ENCODE data around the gene FGF1.

Gene FGF1

GRCh38 chr5:142713121-142713706, 27.3 kb upstream of the FGF1 start:
- peak; percentile 91 for DNase-seq (ENCODE audit: low spot score)
- TF ChIP-seq CTCF (IDR thresholded peaks at IDR 0.05), result peak; percentile 98
- Histone ChIP-seq H3K4me3 (peak overlapping the region; percentile 70), H3K27ac (peak overlapping the region; percentile 87 to 90)

- no peak for TF ChIP-seq CTCF (IDR thresholded peaks at IDR 0.05)
- Histone ChIP-seq H3K27ac (no peak overlapping the region), H3K4me3 (no peak overlapping the region)
- DNase-seq (ENCODE audit: low spot score), result no peak
These were observed 17.3 kb upstream of the FGF1 start for GRCh38 chr5:142703153-142703552.

- no peak for TF ChIP-seq CTCF (IDR thresholded peaks at IDR 0.05)
- DNase-seq (ENCODE audit: low spot score), result peak; percentile 21
- H3K4me3 ChIP-seq, result no peak overlapping the region
- H3K27ac ChIP-seq, result no peak overlapping the region
These were observed 15.9 kb upstream of the FGF1 start for GRCh38 chr5:142701673-142702311.

- no peak for TF ChIP-seq CTCF (IDR thresholded peaks at IDR 0.05)
- peak; percentile 38 for DNase-seq (ENCODE audit: low spot score)
These were observed 14.7 kb upstream of the FGF1 start for GRCh38 chr5:142700566-142700965.

GRCh38 chr5:142699184-142699720, 13.4 kb upstream of the FGF1 start:
- TF ChIP-seq CTCF (IDR thresholded peaks at IDR 0.05), result peak; percentile 91
- Histone ChIP-seq H3K27ac (peak overlapping the region; percentile 87 to 93), H3K4me3 (no peak overlapping the region)
- peak; percentile 96 for DNase-seq (ENCODE audit: low spot score)

More at GRCh38 chr5:142700566-142700965, 14.7 kb upstream of the FGF1 start:
- no peak overlapping the region for H3K27ac ChIP-seq
- no peak overlapping the region for H3K4me3 ChIP-seq

DNA sequence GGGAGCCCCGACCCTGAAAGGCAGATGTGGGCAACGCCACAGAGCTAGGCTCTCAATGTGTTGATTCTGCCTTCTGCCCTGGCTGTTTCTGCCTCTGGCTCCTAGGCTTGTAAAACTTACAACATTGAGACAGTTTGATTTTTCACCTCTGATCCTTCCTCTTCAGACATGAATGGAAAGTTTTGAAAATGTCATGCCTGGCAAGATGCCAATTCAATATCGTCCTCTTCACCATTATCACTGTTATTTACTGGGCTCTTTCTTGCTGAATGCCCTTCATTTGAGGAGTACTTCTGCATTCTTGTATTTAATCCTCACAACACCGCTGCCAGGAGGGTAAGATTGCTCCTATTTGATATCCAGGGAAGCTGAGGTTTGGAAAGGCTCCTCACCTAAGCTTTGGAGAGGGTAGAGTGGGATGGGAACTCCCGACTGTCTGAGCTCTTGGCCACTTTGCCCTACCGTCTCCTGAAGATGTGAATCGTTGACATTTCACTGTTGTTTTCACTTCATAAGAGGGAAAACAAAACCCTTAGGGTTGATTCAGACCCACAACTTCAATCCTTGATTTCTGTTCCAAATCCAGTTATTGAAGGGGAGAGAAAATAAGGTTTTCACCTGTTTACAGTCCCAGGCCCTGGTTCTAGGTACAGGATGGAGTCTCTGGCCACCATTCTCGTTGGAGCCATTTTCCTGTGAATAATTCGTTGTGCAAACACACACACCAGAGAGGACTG, 12.7 kb upstream of the FGF1 start:
- TF ChIP-seq CTCF (IDR thresholded peaks at IDR 0.05), result no peak
- DNase-seq (ENCODE audit: low spot score), result peak; percentile 71
- H3K4me3 ChIP-seq, result peak overlapping the region; percentile 57
- H3K27ac ChIP-seq, result peak overlapping the region; percentile 87 to 93
